ENCODE data around the gene SLC2A2.

The SLC2A2 gene

GRCh38 chr3:171028779-171029232 is 2.3 kb upstream of the SLC2A2 start:
- H3K36me3 ChIP-seq (ENCODE audit: control insufficient read depth, insufficient read depth, low read length): no peaks in the 10 kb centered on the region
- H3K4me1 ChIP-seq (ENCODE audit: control insufficient read depth, insufficient read depth, low read length, poor library complexity, severe bottlenecking): peaks cover 11% of the 10 kb centered on the region
- peak overlapping the region; percentile 86 for H3K27ac ChIP-seq (ENCODE audit: low read depth, low read length, severe bottlenecking)
- no peak overlapping the region for H3K4me3 ChIP-seq (ENCODE audit: extremely low read depth, insufficient read depth, low read length, poor library complexity, severe bottlenecking)
- no peaks in the 10 kb centered on the region for H3K9me3 ChIP-seq (ENCODE audit: control insufficient read depth, low read length)
- WGBS, 2 experiments (ENCODE audit: insufficient coverage in 2 of 2): 76 to 88% methylated on average over 3 to 5 of the region's 8 CpGs

DNA sequence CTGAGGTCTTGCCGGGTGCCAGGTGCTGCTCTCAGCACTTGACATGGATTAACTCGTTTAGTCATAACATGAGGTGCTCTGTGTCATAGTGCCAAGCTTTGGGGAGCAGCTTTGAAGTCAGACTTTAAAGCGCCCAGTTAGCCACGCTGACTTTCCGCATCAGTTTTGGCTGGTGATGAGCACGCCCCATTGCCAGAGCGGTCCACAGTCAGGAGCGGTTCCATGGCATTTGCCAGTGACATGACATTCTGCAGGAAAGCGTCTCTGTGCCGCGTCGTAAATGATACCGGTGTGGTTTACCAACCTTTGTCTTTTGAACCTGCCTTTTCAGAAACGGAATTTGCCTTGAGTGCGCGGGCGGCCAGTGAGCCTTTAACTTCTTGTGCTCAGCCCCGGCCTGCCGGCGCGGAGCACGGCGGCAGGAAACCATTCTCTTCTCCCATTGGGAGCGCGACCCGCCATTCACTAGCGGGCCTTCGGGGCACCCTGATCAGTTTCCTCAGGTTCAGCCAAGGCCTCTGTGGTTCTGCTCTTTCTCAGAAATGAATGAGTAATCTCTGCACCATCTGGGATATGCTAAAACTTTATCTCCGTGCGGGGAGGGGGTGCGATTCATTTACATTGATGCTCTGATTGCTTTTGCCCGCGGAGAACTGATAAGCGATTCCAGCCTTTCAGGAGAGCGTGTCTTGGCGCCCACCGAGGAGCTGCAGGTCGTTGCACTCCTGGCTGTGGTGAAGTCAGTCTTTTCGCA is 1.7 kb upstream of the SLC2A2 start:
- Histone ChIP-seq H3K36me3 (ENCODE audit: control insufficient read depth, insufficient read depth, low read length) (no peaks in the 10 kb centered on the region), H3K27ac (ENCODE audit: low read depth, low read length, severe bottlenecking) (peak overlapping the region; percentile 86), H3K9me3 (ENCODE audit: control insufficient read depth, low read length) (no peaks in the 10 kb centered on the region), H3K4me1 (ENCODE audit: control insufficient read depth, insufficient read depth, low read length, poor library complexity, severe bottlenecking) (peaks cover 11% of the 10 kb centered on the region), H3K4me3 (ENCODE audit: extremely low read depth, insufficient read depth, low read length, poor library complexity, severe bottlenecking) (no peak overlapping the region)
- 65 to 70% methylated on average over 37 to 39 of the region's 39 CpGs for WGBS, 2 experiments (ENCODE audit: insufficient coverage in 2 of 2)

DNA sequence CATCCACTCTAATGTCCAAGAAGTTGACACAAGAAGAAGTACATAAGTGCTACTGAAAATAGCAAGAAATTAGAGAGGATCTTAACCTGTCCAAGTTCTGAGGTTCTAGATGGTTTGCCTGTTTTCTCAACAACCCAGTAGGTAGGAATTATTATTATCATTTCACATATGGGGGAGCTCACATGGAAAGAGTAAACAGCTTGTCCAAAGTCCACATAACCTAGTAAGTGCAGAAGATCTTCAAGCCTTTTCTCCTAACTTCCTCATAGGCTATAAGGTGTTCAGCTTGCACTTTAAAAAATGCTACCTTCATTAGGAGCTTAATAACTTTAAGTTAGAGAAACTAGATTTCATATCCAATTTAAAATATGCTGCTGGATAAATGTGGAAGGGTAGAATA is 3.0 kb downstream of the SLC2A2 start:
- Histone ChIP-seq H3K4me3 (ENCODE audit: extremely low read depth, insufficient read depth, low read length, poor library complexity, severe bottlenecking) (no peak overlapping the region), H3K27ac (ENCODE audit: low read depth, low read length, severe bottlenecking) (no peak overlapping the region), H3K4me1 (ENCODE audit: control insufficient read depth, insufficient read depth, low read length, poor library complexity, severe bottlenecking) (peaks cover 4% of the 10 kb centered on the region), H3K9me3 (ENCODE audit: control insufficient read depth, low read length) (no peaks in the 10 kb centered on the region), H3K36me3 (ENCODE audit: control insufficient read depth, insufficient read depth, low read length) (no peaks in the 10 kb centered on the region)

- 90 to 100% methylated on average over 1 to 2 of the region's 4 CpGs for WGBS, 2 experiments (ENCODE audit: insufficient coverage in 2 of 2)
- no peak overlapping the region for H3K27ac ChIP-seq (ENCODE audit: low read depth, low read length, severe bottlenecking)
- no peaks in the 10 kb centered on the region for H3K36me3 ChIP-seq (ENCODE audit: control insufficient read depth, insufficient read depth, low read length)
- H3K4me3 ChIP-seq (ENCODE audit: extremely low read depth, insufficient read depth, low read length, poor library complexity, severe bottlenecking): no peak overlapping the region
- H3K9me3 ChIP-seq (ENCODE audit: control insufficient read depth, low read length): no peaks in the 10 kb centered on the region
- H3K4me1 ChIP-seq (ENCODE audit: control insufficient read depth, insufficient read depth, low read length, poor library complexity, severe bottlenecking): no peaks in the 10 kb centered on the region
Measured at GRCh38 chr3:171021377-171021776, 5.1 kb downstream of the SLC2A2 start.

- WGBS, 2 experiments (ENCODE audit: insufficient coverage in 2 of 2): 8 to 81% methylated on average over 1 to 4 of the region's 6 CpGs
- H3K4me3 ChIP-seq (ENCODE audit: extremely low read depth, insufficient read depth, low read length, poor library complexity, severe bottlenecking): no peak overlapping the region
- no peak overlapping the region for H3K27ac ChIP-seq (ENCODE audit: low read depth, low read length, severe bottlenecking)
Measured at GRCh38 chr3:171018156-171018935, 8.2 kb downstream of the SLC2A2 start.

DNA sequence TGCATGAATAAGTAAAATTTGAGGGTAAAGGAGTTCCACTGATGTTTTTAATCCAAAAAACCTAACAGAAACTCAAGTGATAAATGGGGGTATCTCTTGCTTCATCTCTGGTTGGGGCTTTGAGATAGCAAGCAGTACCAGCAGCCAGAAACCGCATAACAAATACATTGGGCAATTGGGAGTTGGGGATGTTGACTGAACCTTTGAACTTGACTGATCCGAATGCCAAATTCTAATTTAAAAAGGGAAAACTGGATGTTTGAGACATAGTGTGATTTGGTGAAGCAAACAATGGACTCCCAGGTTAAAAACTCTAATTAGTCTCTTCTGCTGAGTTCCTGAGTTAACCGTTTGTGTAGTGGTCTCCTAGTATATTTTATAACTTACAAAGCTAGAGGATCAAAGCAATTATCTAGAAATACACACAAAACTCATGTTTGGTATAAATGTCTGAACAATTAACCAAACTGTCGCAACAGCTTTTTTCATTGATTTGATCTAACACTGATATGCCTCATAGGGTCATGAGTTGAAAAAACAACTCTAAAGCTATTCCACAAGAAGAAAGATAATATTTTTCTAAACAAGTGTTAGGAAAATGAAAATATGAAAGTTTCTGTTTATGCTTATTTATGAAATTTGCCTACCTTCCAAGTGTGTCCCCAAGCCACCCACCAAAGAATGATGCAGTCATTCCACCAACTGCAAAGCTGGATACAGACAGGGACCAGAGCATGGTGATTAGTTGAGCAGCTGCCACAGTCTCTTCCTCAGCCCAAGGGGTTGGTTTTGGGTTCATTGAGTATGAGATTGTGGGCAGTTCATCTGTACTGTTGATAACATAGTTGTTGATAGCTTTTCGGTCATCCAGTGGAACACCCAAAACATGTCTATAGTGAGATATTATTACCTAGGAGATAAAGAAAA is 12.4 kb downstream of the SLC2A2 start:
- Histone ChIP-seq H3K9me3 (ENCODE audit: control insufficient read depth, low read length) (no peaks in the 10 kb centered on the region), H3K36me3 (ENCODE audit: control insufficient read depth, insufficient read depth, low read length) (no peaks in the 10 kb centered on the region), H3K4me3 (ENCODE audit: extremely low read depth, insufficient read depth, low read length, poor library complexity, severe bottlenecking) (no peak overlapping the region), H3K27ac (ENCODE audit: low read depth, low read length, severe bottlenecking) (no peak overlapping the region), H3K4me1 (ENCODE audit: control insufficient read depth, insufficient read depth, low read length, poor library complexity, severe bottlenecking) (no peaks in the 10 kb centered on the region)
- WGBS, 2 experiments (ENCODE audit: insufficient coverage in 2 of 2): 89 to 96% methylated on average over 1 to 3 of the region's 5 CpGs

More at GRCh38 chr3:171018156-171018935, 8.2 kb downstream of the SLC2A2 start:
- H3K4me1 ChIP-seq (ENCODE audit: control insufficient read depth, insufficient read depth, low read length, poor library complexity, severe bottlenecking): no peaks in the 10 kb centered on the region
- no peaks in the 10 kb centered on the region for H3K36me3 ChIP-seq (ENCODE audit: control insufficient read depth, insufficient read depth, low read length)
- no peaks in the 10 kb centered on the region for H3K9me3 ChIP-seq (ENCODE audit: control insufficient read depth, low read length)

GRCh38 chr3:171011873-171012336 is 14.6 kb downstream of the SLC2A2 start:
- no peak overlapping the region for H3K4me3 ChIP-seq (ENCODE audit: extremely low read depth, insufficient read depth, low read length, poor library complexity, severe bottlenecking)
- no peaks in the 10 kb centered on the region for H3K9me3 ChIP-seq (ENCODE audit: control insufficient read depth, low read length)
- H3K4me1 ChIP-seq (ENCODE audit: control insufficient read depth, insufficient read depth, low read length, poor library complexity, severe bottlenecking): no peaks in the 10 kb centered on the region
- no peaks in the 10 kb centered on the region for H3K36me3 ChIP-seq (ENCODE audit: control insufficient read depth, insufficient read depth, low read length)
- no CpG with 5 or more reads among the region's 4 CpGs for WGBS, 2 experiments (ENCODE audit: insufficient coverage in 2 of 2)
- no peak overlapping the region for H3K27ac ChIP-seq (ENCODE audit: low read depth, low read length, severe bottlenecking)

- H3K4me1 ChIP-seq (ENCODE audit: control insufficient read depth, insufficient read depth, low read length, poor library complexity, severe bottlenecking): no peaks in the 10 kb centered on the region
- H3K36me3 ChIP-seq (ENCODE audit: control insufficient read depth, insufficient read depth, low read length): no peaks in the 10 kb centered on the region
- H3K9me3 ChIP-seq (ENCODE audit: control insufficient read depth, low read length): no peaks in the 10 kb centered on the region
- no peak overlapping the region for H3K4me3 ChIP-seq (ENCODE audit: extremely low read depth, insufficient read depth, low read length, poor library complexity, severe bottlenecking)
- WGBS, 2 experiments (ENCODE audit: insufficient coverage in 2 of 2): 67 to 100% methylated on average over 1 to 2 of the region's 2 CpGs
- no peak overlapping the region for H3K27ac ChIP-seq (ENCODE audit: low read depth, low read length, severe bottlenecking)
Measured at GRCh38 chr3:171011109-171011872, 15.2 kb downstream of the SLC2A2 start.

- Histone ChIP-seq H3K27ac (ENCODE audit: low read depth, low read length, severe bottlenecking) (no peak overlapping the region), H3K36me3 (ENCODE audit: control insufficient read depth, insufficient read depth, low read length) (no peaks in the 10 kb centered on the region), H3K9me3 (ENCODE audit: control insufficient read depth, low read length) (no peaks in the 10 kb centered on the region), H3K4me3 (ENCODE audit: extremely low read depth, insufficient read depth, low read length, poor library complexity, severe bottlenecking) (no peak overlapping the region), H3K4me1 (ENCODE audit: control insufficient read depth, insufficient read depth, low read length, poor library complexity, severe bottlenecking) (peaks cover 5% of the 10 kb centered on the region)
Measured at GRCh38 chr3:171007316-171007715, 19.2 kb downstream of the SLC2A2 start.

GRCh38 chr3:171005648-171006047 is 20.9 kb downstream of the SLC2A2 start:
- Histone ChIP-seq H3K36me3 (ENCODE audit: control insufficient read depth, insufficient read depth, low read length) (no peaks in the 10 kb centered on the region), H3K4me1 (ENCODE audit: control insufficient read depth, insufficient read depth, low read length, poor library complexity, severe bottlenecking) (peaks cover 14% of the 10 kb centered on the region), H3K27ac (ENCODE audit: low read depth, low read length, severe bottlenecking) (no peak overlapping the region), H3K9me3 (ENCODE audit: control insufficient read depth, low read length) (no peaks in the 10 kb centered on the region), H3K4me3 (ENCODE audit: extremely low read depth, insufficient read depth, low read length, poor library complexity, severe bottlenecking) (no peak overlapping the region)
- WGBS, 2 experiments (ENCODE audit: insufficient coverage in 2 of 2): no CpG with 5 or more reads among the region's 4 CpGs
